GM15510 (cell line): ENCODE data around the gene CRAT.

ENCODE experiments used
- POLR2A ChIP-seq: IDR thresholded peaks from 3 replicates; pipeline ENCODE4 v1.6.1; 2011; ENCODE audit warnings: borderline replicate concordance; ENCODE audit not compliant: insufficient read length; ENCODE audit errors: extremely low read depth

CRAT gene

GRCh38 chr9:129105857-129106694, 4.5 kb downstream of the CRAT start:
- TF ChIP-seq POLR2A, result no peak

- no peak for TF ChIP-seq POLR2A
Observed at GRCh38 chr9:129104051-129104450, 6.5 kb downstream of the CRAT start.

GRCh38 chr9:129103595-129103965, 7.0 kb downstream of the CRAT start:
- TF ChIP-seq POLR2A, result no peak

- TF ChIP-seq POLR2A, result no peak
Observed at GRCh38 chr9:129102791-129103594, 7.6 kb downstream of the CRAT start.

- no peak for TF ChIP-seq POLR2A
Observed at GRCh38 chr9:129102095-129102525, 8.5 kb downstream of the CRAT start.

GRCh38 chr9:129101279-129101678, 9.3 kb downstream of the CRAT start:
- no peak for TF ChIP-seq POLR2A

GRCh38 chr9:129100383-129101169, 10.0 kb downstream of the CRAT start:
- TF ChIP-seq POLR2A, result no peak

GRCh38 chr9:129098328-129098727, 12.3 kb downstream of the CRAT start:
- no peak for TF ChIP-seq POLR2A

GRCh38 chr9:129097671-129098306, 12.8 kb downstream of the CRAT start:
- no peak for TF ChIP-seq POLR2A

GRCh38 chr9:129095908-129096307, 14.7 kb downstream of the CRAT start:
- TF ChIP-seq POLR2A, result no peak

GRCh38 chr9:129095170-129095667, 15.4 kb downstream of the CRAT start:
- no peak for TF ChIP-seq POLR2A

GRCh38 chr9:129094387-129095169, 16.0 kb downstream of the CRAT start:
- no peak for TF ChIP-seq POLR2A

GRCh38 chr9:129093602-129094386, 16.8 kb downstream of the CRAT start:
- no peak for TF ChIP-seq POLR2A
